Measurements from ENCODE around the gene IER3. TPM values are rescaled to one million over a fixed set of nuclear protein-coding genes. Genes with fewer than 3 reads are reported as not detected.

IER3 gene
- total RNA-seq, 1 donor from 2014 or later = 134 TPM

Other genes starting within 250 kb of the IER3 start
- gene GNL1, start 188.1 kb downstream of the IER3 start, total RNA-seq = 53.1 and 63.0 TPM in 2 replicates
- 2.9 and 3.5 TPM in 2 replicates for gene PRR3, start 187.3 kb downstream of the IER3 start, total RNA-seq
- 49.5 and 70.3 TPM in 2 replicates for gene ABCF1, start 173.1 kb downstream of the IER3 start, total RNA-seq
- gene PPP1R10, start 127.3 kb downstream of the IER3 start, total RNA-seq = 19.4 and 20.0 TPM in 2 replicates
- gene MRPS18B, start 126.7 kb downstream of the IER3 start, total RNA-seq = 37.9 and 41.0 TPM in 2 replicates
- gene ATAT1, start 117.7 kb downstream of the IER3 start, total RNA-seq = 3.4 and 3.7 TPM in 2 replicates
- gene C6orf136, start 97.4 kb downstream of the IER3 start, total RNA-seq = 3.5 and 9.9 TPM in 2 replicates
- gene DHX16, start 71.5 kb downstream of the IER3 start, total RNA-seq = 39.3 and 52.6 TPM in 2 replicates
- gene PPP1R18, start 57.9 kb downstream of the IER3 start, total RNA-seq = 41.7 and 64.8 TPM in 2 replicates
- 3.1 and 4.6 TPM in 2 replicates for gene NRM, start 53.6 kb downstream of the IER3 start, total RNA-seq
- gene MDC1, start 27.3 kb downstream of the IER3 start, total RNA-seq = 6.3 and 12.5 TPM in 2 replicates
- gene TUBB, start 24.2 kb downstream of the IER3 start, total RNA-seq = 301 and 692 TPM in 2 replicates
- 71.5 and 124 TPM in 2 replicates for gene FLOT1, start 1.9 kb downstream of the IER3 start, total RNA-seq
- gene DDR1, start 140.0 kb upstream of the IER3 start, total RNA-seq = 8.5 and 9.1 TPM in 2 replicates
- 16.2 and 26.4 TPM in 2 replicates for gene GTF2H4, start 163.7 kb upstream of the IER3 start, total RNA-seq
- 11.7 and 20.5 TPM in 2 replicates for gene VARS2, start 169.7 kb upstream of the IER3 start, total RNA-seq
- gene SFTA2, start 187.6 kb upstream of the IER3 start, total RNA-seq = not detected in 2 replicates
- not detected in 2 replicates for gene MUCL3, start 196.4 kb upstream of the IER3 start, total RNA-seq
- not detected in 2 replicates for gene MUC21, start 239.2 kb upstream of the IER3 start, total RNA-seq

All from dermis blood vessel endothelial cell (primary cell).